Stimulated activated effector memory CD8-positive, alpha-beta T cell treated with anti-CD3 and anti-CD28 coated beads, Interleukin-12 subunit alpha, Interleukin-12 subunit beta, amount 100 ng/mL, for 72 hours (primary cell): ENCODE data around the gene MIPEP.
A peak's percentile ranks its signal among the peaks of the same experiment; 100 is the strongest.
"Not testable (repeated sequence)": the region's sequence is repeated elsewhere in the genome, so short reads cannot be mapped to it uniquely, and the experiment has no call there.

Experiments used
- ATAC-seq: fragments of 150-1000 bp; cut with Tn5 transposase; 2 replicates; pipeline ENCODE4 v1.10.0; 2021
- DNase-seq, 2 donors: peaks; one replicate each; pipeline ENCODE4 v3.0.0; 2021 to 2022; ENCODE audit warnings: low spot score in 2 of 2
- H3K27ac Mint-ChIP-seq: one replicate; pipeline ENCODE4 v1.8.0; 2022; ENCODE audit warnings: mild to moderate bottlenecking, mixed read lengths
- H3K36me3 Mint-ChIP-seq: one replicate; pipeline ENCODE4 v1.8.0; 2022; ENCODE audit warnings: mild to moderate bottlenecking, mixed read lengths
- H3K4me1 Mint-ChIP-seq: one replicate; pipeline ENCODE4 v1.8.0; 2022; ENCODE audit warnings: mixed read lengths
- H3K4me3 Mint-ChIP-seq: one replicate; pipeline ENCODE4 v1.8.0; 2022; ENCODE audit warnings: mild to moderate bottlenecking, mixed read lengths
- H3K9me3 Mint-ChIP-seq: one replicate; pipeline ENCODE4 v1.8.0; 2022; ENCODE audit warnings: mixed read lengths

The MIPEP gene

GRCh38 chr13:23748109-23748990 lies 140.8 kb downstream of the MIPEP start:
- Mint-ChIP-seq H3K4me3 (no peak overlapping the region), H3K4me1 (peaks cover 35% of the 10 kb centered on the region), H3K27ac (no peak overlapping the region), H3K9me3 (no peaks in the 10 kb centered on the region), H3K36me3 (peaks cover 10% of the 10 kb centered on the region)
- ATAC-seq (no peak), DNase-seq (no peak)

GRCh38 chr13:23746141-23746540 lies 143.1 kb downstream of the MIPEP start:
- DNase-seq, H3K4me3 Mint-ChIP-seq, ATAC-seq, H3K9me3 Mint-ChIP-seq, H3K27ac Mint-ChIP-seq: not testable (repeated sequence)
- Mint-ChIP-seq H3K4me1 (peaks cover 24% of the 10 kb centered on the region), H3K36me3 (peaks cover 14% of the 10 kb centered on the region)

- no peak for ATAC-seq
- Mint-ChIP-seq H3K27ac (no peak overlapping the region), H3K4me1 (peaks cover 13% of the 10 kb centered on the region)
These were observed 144.9 kb downstream of the MIPEP start for GRCh38 chr13:23744315-23744714.

GRCh38 chr13:23743278-23744076 lies 145.7 kb downstream of the MIPEP start:
- no peak for DNase-seq
- peak; percentile 89 for ATAC-seq
- Mint-ChIP-seq H3K4me1 (peaks cover 13% of the 10 kb centered on the region), H3K36me3 (peaks cover 4% of the 10 kb centered on the region), H3K9me3 (no peaks in the 10 kb centered on the region), H3K27ac (no peak overlapping the region), H3K4me3 (no peak overlapping the region)

More at GRCh38 chr13:23744315-23744714, 144.9 kb downstream of the MIPEP start:
- H3K9me3 Mint-ChIP-seq = no peaks in the 10 kb centered on the region
- H3K36me3 Mint-ChIP-seq = peaks cover 4% of the 10 kb centered on the region
- no peak for DNase-seq
- no peak overlapping the region for H3K4me3 Mint-ChIP-seq

- Mint-ChIP-seq H3K4me1 (peaks cover 13% of the 10 kb centered on the region), H3K4me3 (no peak overlapping the region), H3K36me3 (peaks cover 4% of the 10 kb centered on the region)
These were observed 147.2 kb downstream of the MIPEP start for GRCh38 chr13:23741879-23742510.

GRCh38 chr13:23740002-23740401 lies 149.2 kb downstream of the MIPEP start:
- H3K4me3 Mint-ChIP-seq = no peak overlapping the region
- H3K9me3 Mint-ChIP-seq = no peaks in the 10 kb centered on the region
- H3K27ac Mint-ChIP-seq = no peak overlapping the region
- no peak for DNase-seq
- no peak for ATAC-seq
- peaks cover 13% of the 10 kb centered on the region for H3K4me1 Mint-ChIP-seq
- H3K36me3 Mint-ChIP-seq = peaks cover 4% of the 10 kb centered on the region

More at GRCh38 chr13:23741879-23742510, 147.2 kb downstream of the MIPEP start:
- H3K27ac Mint-ChIP-seq = no peak overlapping the region
- DNase-seq = no peak
- no peak for ATAC-seq
- no peaks in the 10 kb centered on the region for H3K9me3 Mint-ChIP-seq

GRCh38 chr13:23739596-23739995 lies 149.6 kb downstream of the MIPEP start:
- peaks cover 4% of the 10 kb centered on the region for H3K36me3 Mint-ChIP-seq
- peaks cover 13% of the 10 kb centered on the region for H3K4me1 Mint-ChIP-seq
- no peak overlapping the region for H3K27ac Mint-ChIP-seq
- no peak overlapping the region for H3K4me3 Mint-ChIP-seq
- no peaks in the 10 kb centered on the region for H3K9me3 Mint-ChIP-seq
- DNase-seq (no peak), ATAC-seq (no peak)

- DNase-seq = no peak
- Mint-ChIP-seq H3K9me3 (no peaks in the 10 kb centered on the region), H3K4me1 (no peaks in the 10 kb centered on the region), H3K27ac (no peak overlapping the region), H3K36me3 (peaks cover 4% of the 10 kb centered on the region), H3K4me3 (no peak overlapping the region)
- ATAC-seq = no peak
These were observed 152.7 kb downstream of the MIPEP start for GRCh38 chr13:23736541-23736940.

- Mint-ChIP-seq H3K4me1 (no peaks in the 10 kb centered on the region), H3K9me3 (no peaks in the 10 kb centered on the region), H3K27ac (no peak overlapping the region), H3K36me3 (no peaks in the 10 kb centered on the region), H3K4me3 (no peak overlapping the region)
- ATAC-seq (no peak), DNase-seq (no peak)
These were observed 153.9 kb downstream of the MIPEP start for GRCh38 chr13:23735329-23735728.

GRCh38 chr13:23731709-23732108 lies 157.5 kb downstream of the MIPEP start:
- H3K36me3 Mint-ChIP-seq = peaks cover 6% of the 10 kb centered on the region
- H3K27ac Mint-ChIP-seq = no peak overlapping the region
- H3K9me3 Mint-ChIP-seq = no peaks in the 10 kb centered on the region
- ATAC-seq (peak; percentile 58), DNase-seq (no peak)
- H3K4me3 Mint-ChIP-seq = no peak overlapping the region
- no peaks in the 10 kb centered on the region for H3K4me1 Mint-ChIP-seq

GRCh38 chr13:23730251-23730650 lies 158.9 kb downstream of the MIPEP start:
- H3K4me1 Mint-ChIP-seq = no peaks in the 10 kb centered on the region
- no peak for DNase-seq
- peaks cover 6% of the 10 kb centered on the region for H3K36me3 Mint-ChIP-seq
- H3K9me3 Mint-ChIP-seq = no peaks in the 10 kb centered on the region
- H3K27ac Mint-ChIP-seq = no peak overlapping the region
- ATAC-seq = no peak
- H3K4me3 Mint-ChIP-seq = no peak overlapping the region

- Mint-ChIP-seq H3K4me3 (no peak overlapping the region), H3K9me3 (no peaks in the 10 kb centered on the region), H3K4me1 (no peaks in the 10 kb centered on the region), H3K27ac (no peak overlapping the region), H3K36me3 (peaks cover 6% of the 10 kb centered on the region)
- no peak for ATAC-seq
- DNase-seq = no peak
These were observed 159.7 kb downstream of the MIPEP start for GRCh38 chr13:23729531-23729930.

GRCh38 chr13:23728807-23729206 lies 160.4 kb downstream of the MIPEP start:
- H3K9me3 Mint-ChIP-seq = no peaks in the 10 kb centered on the region
- peaks cover 6% of the 10 kb centered on the region for H3K36me3 Mint-ChIP-seq
- H3K4me1 Mint-ChIP-seq = no peaks in the 10 kb centered on the region
- H3K27ac Mint-ChIP-seq = no peak overlapping the region
- DNase-seq = no peak
- H3K4me3 Mint-ChIP-seq = no peak overlapping the region
- ATAC-seq = no peak

GRCh38 chr13:23725922-23726321 lies 163.3 kb downstream of the MIPEP start:
- H3K4me3 Mint-ChIP-seq = no peak overlapping the region
- H3K27ac Mint-ChIP-seq = no peak overlapping the region
- no peaks in the 10 kb centered on the region for H3K9me3 Mint-ChIP-seq
- H3K4me1 Mint-ChIP-seq = no peaks in the 10 kb centered on the region
- ATAC-seq (no peak), DNase-seq (no peak)
- peaks cover 6% of the 10 kb centered on the region for H3K36me3 Mint-ChIP-seq

- Mint-ChIP-seq H3K4me3 (no peak overlapping the region), H3K36me3 (peaks cover 6% of the 10 kb centered on the region), H3K4me1 (no peaks in the 10 kb centered on the region), H3K9me3 (no peaks in the 10 kb centered on the region), H3K27ac (no peak overlapping the region)
- ATAC-seq (no peak), DNase-seq (no peak)
These were observed 164.8 kb downstream of the MIPEP start for GRCh38 chr13:23724196-23724970.
